Measurements from ENCODE around the gene EEF1E1.
A peak's percentile ranks its signal among the peaks of the same experiment; 100 is the strongest.

EEF1E1 gene

DNA sequence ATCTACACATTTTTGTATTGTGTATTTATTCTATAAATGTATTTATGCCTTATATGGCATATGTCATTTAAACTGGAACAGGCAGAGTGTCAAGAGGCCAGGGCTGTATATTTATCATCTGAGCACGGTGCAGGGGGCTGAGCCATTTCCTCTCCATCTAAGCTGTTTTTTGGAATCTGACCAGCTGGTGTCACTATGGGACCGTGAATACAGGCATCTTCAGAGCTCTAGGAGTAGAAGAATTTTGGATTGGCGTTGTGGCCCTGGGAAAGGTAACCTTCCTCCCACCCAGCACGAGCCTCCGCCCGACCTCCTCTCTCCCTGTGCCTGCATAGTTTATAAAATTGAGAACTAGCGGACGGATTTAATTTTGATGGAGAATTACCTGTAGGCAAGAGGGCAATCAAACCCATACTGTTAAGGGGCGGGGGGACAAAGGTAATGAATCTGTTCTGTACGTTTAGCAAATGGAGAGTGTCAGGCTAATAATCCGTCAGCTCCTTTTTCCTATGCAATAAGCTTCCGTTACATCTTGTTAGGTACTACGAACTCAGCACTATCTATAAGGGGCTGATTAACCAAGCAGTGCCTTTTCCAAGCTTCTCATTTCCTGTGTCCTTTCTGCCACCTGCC lies 29.0 kb upstream of the EEF1E1 start:
- peak; percentile 57 for TF ChIP-seq CTCF (IDR thresholded peaks at IDR 0.05)

- TF ChIP-seq CTCF (IDR thresholded peaks at IDR 0.05) = no peak
These were observed 28.1 kb upstream of the EEF1E1 start for GRCh38 chr6:8130399-8130798.

DNA sequence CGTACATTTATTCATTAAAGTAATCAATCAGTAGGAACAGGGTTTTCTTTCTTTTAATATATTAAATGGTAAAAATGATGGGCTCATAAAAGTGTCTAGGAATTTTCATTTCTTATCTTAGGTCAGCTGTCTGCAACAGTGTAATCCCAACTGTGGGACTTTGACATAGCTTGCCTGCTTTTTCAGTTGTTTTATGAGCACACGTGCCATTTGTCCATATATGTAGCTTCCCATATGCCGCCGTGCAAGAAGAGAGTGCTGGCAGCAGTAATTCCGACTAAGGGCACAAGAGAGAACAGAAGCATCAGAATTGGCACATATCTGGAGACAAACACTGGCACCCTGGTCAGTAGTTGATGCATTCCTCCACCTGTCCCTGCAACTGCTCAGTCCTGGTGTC lies 20.9 kb upstream of the EEF1E1 start:
- no peak for TF ChIP-seq CTCF (IDR thresholded peaks at IDR 0.05)

DNA sequence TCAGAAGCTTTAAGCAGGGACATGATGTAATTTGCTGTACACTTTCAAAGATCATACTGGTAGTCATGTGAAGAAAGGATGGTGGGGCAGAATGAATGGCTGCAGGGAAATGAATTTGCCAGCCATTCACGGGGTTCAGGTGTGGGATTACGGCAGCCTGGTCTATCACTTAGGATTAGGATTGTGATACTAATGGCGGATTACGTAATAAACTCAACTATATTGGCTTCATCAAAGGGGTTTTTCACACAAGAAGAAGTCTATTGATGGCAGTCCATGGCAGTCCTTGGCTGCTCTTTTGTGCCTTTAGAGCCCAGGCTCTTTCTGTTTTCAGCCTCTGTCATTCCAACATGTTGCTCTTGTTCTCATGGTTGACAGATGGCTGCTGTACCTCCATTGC lies 12.6 kb upstream of the EEF1E1 start:
- TF ChIP-seq CTCF (IDR thresholded peaks at IDR 0.05) = no peak

- TF ChIP-seq CTCF (IDR thresholded peaks at IDR 0.05) = no peak
These were observed 10.8 kb upstream of the EEF1E1 start for GRCh38 chr6:8113131-8113654.

- no peak for TF ChIP-seq CTCF (IDR thresholded peaks at IDR 0.05)
These were observed 8.4 kb upstream of the EEF1E1 start for GRCh38 chr6:8110725-8111124.

- no peak for TF ChIP-seq CTCF (IDR thresholded peaks at IDR 0.05)
These were observed 7.9 kb upstream of the EEF1E1 start for GRCh38 chr6:8110117-8110721.
